ENCODE results near the gene ANG.
A peak's percentile ranks its signal among the peaks of the same experiment; 100 is the strongest.
"Not testable (repeated sequence)": the region's sequence is repeated elsewhere in the genome, so short reads cannot be mapped to it uniquely, and the experiment has no call there.

The ANG gene

DNA sequence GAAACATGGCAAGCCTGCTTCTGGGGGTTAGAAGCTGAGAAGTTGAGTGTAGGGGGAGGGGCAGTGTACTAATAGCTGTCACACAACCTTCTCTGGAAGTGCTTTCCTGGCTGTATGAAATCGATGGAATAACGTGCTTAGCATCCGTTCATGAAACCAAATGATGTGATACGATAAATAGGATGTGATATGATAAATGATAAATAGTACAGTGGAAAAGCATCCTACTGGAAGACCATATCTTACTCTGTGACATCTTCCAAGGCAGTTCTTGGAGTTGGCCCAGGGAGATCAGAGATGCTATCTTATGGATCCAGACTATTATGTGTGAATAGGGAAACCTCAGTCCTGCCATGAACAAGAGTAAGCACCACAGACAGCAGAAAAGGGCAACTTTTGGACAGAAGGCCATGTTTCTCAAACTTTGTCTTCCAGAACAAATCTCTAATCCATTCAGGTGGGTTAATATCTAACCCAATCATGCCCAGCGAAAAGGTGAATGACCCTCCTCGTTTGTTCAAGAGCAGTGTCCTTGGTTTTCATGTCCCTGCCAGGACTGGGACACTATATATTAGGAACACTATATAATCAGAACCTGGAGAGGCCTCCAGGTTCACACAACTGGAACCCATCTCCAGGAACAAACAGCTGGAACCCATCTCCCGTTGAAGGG, at the start of gene ANG:
TSS of gene ANG (plus strand) at position 598 of the 673 bp plus-strand sequence. CDS start 4,801 bp downstream, outside the sequence.
- no peak for DNase-seq

DNA sequence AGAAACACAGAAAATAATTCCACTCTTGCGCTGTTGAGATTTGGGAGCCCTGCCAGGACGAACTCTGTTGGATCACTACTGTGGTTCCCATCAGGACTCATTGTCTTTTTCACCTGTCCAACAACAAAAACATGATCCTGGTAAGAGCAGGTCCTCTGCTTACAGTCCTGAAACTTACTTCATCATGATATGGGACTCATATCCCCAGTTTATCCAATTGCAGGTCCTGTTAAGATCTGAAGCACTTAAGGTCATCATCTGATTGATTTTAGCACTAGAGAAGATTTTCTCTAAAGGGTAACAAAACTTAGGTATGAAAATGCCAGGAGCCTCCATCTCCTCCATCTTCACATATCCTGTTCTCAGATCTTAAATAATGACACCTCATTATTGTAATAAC, 47.0 kb upstream of the ANG start, which contains the start of gene OR6S1:
TSS of gene OR6S1 (minus strand) at position 101 of the 400 bp plus-strand sequence. CDS start at position 101, 0 bp downstream.
- no peak for DNase-seq

- no peak for DNase-seq
Measured at GRCh38 chr14:20642182-20642581, 46.4 kb upstream of the ANG start.

- not testable (repeated sequence) for DNase-seq
Measured at GRCh38 chr14:20642755-20643154, 45.8 kb upstream of the ANG start.

- DNase-seq = no peak
Measured at GRCh38 chr14:20644520-20644919, 44.0 kb upstream of the ANG start.

DNA sequence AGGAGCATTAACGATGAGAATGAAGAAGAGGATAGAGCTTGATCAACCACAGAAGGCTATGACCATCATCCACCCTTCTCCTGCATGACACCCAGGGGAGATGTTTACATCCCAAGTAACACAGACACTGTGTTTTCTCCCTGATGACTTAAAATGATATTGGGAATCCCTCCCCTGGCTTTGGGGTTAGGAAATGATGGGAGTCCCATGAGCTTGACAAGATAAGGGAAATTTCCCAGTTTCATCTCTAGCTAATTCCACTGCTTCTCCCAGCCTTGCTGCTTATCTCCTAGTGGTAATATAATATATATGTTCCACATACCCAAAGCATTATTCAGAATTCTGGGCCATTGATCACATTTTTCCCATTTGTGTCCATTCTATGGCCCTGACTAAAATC, 43.1 kb upstream of the ANG start:
- DNase-seq = no peak

DNA sequence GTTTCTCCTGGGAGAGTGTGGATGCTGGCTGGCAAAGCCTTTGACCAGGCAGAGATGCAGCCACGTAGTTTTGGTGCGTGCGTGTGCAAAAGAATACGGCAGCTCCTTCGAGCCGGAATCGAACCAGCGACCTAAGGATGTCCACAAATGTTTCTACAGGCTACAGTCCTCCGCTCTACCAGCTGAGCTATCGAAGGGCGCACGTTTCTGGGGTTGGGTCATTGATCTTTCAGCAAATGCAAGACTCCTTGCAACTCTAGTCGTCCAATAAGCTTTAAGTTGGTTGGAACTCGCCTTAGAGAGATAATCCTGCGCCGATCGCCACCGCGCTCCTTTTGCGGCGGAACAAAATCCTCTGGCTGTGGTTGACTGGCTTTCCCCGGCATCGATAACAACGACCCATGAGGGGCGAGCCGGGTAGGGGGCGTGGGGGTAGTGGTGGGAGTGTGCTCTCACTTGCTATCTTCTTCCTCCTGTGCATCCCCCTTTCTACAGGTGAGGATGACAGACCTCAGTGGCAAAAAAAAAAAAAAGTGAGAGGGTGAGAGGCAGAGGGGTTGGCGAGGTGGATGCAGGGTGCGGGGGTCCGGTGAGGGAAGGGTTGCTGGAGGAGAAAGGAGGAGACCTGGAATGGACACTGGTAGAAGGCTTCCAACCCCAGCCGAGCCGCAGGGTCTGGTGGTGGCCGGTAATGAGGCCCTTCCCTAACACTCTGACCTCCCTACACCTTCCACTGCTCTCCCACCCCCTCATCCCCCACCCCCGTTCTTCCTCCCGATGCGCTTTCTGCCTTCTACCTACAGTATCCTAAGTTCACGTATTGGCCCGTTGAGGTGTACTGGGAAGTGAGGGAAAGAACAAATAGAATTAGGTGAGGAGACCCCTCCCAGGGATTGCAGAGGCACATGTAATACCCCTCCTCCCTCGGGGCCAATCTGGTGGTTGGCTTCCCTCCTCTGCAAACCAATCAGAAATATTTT, 35.3 kb upstream of the ANG start:
- no peak for DNase-seq

- no peak for DNase-seq
Measured at GRCh38 chr14:20655851-20656250, 32.7 kb upstream of the ANG start.

GRCh38 chr14:20656274-20656673, 32.3 kb upstream of the ANG start:
- DNase-seq = no peak

- DNase-seq = no peak
Measured at GRCh38 chr14:20657216-20658211, 31.1 kb upstream of the ANG start.

DNA sequence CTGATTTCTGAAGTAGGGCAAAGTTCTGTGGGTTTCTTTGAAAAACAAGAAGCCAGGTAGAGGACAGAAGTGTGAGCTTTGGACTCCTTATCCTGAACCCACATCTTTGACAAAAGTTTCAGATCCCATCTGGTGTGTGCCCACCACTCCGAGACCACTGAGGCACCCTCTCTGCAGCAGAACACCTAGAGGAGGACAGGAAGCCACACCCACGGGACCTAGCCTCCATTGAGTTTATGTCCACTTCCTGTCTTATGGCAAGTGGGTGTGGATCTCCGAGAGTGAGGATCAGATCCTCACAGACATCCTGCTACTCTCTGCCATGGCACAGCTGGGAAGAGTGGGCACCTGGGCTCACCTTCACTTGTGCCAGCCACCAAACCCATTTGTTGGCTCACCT, 30.3 kb upstream of the ANG start:
- no peak for DNase-seq

GRCh38 chr14:20659336-20659735, 29.2 kb upstream of the ANG start:
- DNase-seq = no peak

GRCh38 chr14:20659813-20660395, 28.7 kb upstream of the ANG start:
- no peak for DNase-seq

DNA sequence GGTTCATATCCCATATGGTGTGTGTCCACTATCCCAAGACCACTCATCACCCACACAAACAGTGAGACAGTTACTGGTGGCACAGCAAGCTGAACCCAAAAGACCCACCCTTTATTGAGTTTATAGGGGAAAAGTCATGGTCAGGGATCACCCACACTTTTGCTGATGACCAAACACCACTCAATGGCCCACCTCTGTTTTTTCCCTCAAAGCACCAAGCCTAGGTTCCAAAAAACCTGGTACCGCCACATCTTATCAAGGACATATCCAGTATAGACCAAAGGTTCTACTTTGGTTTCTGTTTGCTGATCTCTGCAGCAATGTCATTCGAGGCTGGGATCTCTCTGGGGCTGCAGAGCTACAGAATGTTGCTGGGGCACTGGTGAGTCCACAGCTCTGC, 27.4 kb upstream of the ANG start:
- no peak for DNase-seq

- DNase-seq = peak in 1 of 2 donors; percentile 27
Measured at GRCh38 chr14:20662968-20663732, 25.4 kb upstream of the ANG start.

DNA sequence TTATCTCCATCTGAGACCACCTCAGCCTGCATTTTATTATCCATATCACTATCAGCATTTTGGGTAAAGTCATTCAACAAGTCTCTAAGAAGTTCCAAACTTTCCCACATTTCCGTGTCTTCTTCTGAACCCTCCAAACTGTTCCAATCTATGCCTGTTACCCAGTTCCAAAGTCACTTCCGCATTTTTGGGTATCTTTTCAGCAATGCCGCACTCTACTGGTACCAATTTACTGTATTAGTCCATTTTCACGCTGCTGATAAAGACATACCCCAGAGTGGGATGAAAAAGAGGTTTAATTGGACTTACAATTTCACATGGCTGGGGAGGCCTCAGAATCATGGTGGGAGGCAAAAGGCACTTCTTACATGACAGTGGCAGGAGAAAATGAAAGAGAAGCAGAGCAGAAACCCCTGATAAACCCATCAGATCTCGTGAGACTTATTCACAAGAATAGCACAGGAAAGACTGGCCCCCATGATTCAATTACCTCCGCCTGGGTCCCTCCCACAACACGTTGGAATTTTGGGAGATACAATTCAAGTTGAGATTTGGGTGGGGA, 22.1 kb upstream of the ANG start:
- DNase-seq = not testable (repeated sequence)

DNA sequence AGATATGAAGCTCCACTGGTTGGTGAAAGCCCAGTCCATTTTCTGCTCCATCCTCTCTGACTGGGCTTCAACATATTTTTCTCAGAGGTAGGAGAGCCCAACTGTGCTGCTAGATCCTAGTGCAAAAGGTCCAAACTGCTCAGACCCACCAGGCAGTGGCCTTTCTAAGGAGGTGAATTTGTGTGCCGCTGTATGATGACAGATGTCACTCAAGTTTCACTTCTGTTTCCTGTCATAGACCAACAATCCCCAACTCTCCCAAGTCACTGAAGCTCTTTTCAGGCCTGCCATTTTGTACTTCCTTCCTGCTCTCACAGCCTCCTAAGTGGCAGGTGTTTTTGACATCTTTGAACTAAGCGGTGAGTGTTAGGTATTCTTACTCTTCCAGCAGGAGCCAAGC, 20.6 kb upstream of the ANG start:
- DNase-seq = no peak

DNA sequence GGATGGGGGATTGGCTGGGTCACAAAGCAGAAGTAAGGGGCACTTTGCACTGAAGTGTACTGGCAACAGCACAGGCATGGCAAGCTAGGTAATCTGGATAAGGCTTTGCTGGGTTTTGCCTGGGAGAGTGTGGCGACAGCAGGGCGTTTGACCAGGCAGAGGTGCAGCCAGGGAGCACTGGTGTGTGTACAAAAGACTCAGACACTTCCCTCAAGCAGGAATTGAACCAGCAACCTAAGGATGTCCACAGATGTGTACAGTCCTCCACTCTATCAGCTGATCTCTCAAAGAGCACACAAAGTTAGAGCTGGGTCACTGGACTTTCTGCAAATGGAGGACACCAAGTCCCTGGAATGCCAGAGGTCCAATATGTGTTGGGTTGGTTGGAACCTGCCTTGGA, 19.6 kb upstream of the ANG start:
- DNase-seq = no peak

GRCh38 chr14:20671597-20672283, 16.8 kb upstream of the ANG start:
- no peak for DNase-seq

- DNase-seq = no peak
Measured at GRCh38 chr14:20675669-20676068, 12.9 kb upstream of the ANG start.
